Gastrocnemius medialis (tissue), 4 donors: ENCODE results near the gene MRPL10.

Experiments
- CTCF ChIP-seq, 5 experiments: fragments of 450-650 bp in 3 of 5; fragments of 200-600 bp in 2 of 5; sonication (generic) in 2 of 5; IDR thresholded peaks in 4 of 5; conservative IDR thresholded peaks in 1 of 5; 1 replicate in 4 of 5; 2 replicates in 1 of 5; pipeline ENCODE4 v1.5.1; 2016 to 2019; ENCODE audit warnings: antibody characterized with exemption in 5 of 5, mild to moderate bottlenecking in 3 of 5, moderate library complexity in 3 of 5
- POLR2A ChIP-seq, 2 donors: fragments of 450-650 bp; IDR thresholded peaks; one replicate each; pipeline ENCODE4 v1.6.1; 2017; ENCODE audit warnings: antibody characterized with exemption in 2 of 2, mild to moderate bottlenecking in 2 of 2, moderate library complexity in 2 of 2

- TF ChIP-seq CTCF (IDR thresholded peaks at IDR 0.05 in 4 of 5, conservative IDR thresholded peaks at IDR 0.05 in 1 of 5) (no peak), POLR2A (IDR thresholded peaks at IDR 0.05) (no peak)
Observed at GRCh38 chr17:47848198-47848513, 16.8 kb upstream of the MRPL10 start.
